ENCODE results near the gene ANKLE2.

ANKLE2 gene

DNA sequence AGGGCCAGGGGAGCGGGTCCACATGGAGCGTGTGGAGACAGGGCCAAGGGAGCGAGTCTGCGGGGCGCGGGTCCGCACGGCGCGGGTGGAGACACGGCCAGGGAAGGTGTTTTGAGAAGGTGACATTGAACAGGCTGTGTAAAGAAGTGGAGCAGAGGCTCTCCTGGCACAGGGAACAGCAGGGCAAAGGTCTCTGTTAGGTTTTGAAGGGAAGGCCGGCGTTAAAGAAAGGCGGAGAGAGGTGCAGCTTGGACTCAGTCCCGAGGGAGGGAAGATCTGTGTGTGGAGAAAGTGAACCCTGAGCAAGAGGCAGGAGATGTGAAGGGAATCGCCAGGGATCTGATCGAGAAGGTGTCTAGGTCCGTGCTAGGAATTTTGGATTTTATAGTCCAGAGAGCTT is 72.4 kb downstream of the ANKLE2 start:
- TF ChIP-seq POLR2AphosphoS5 (IDR thresholded peaks at IDR 0.05; ENCODE audit: low read depth) (no peak), CTCF (IDR thresholded peaks at IDR 0.05; ENCODE audit: insufficient read depth, low read length) (no peak), GABPA (IDR thresholded peaks at IDR 0.05; ENCODE audit: low read depth) (no peak), SPI1 (IDR thresholded peaks at IDR 0.05; ENCODE audit: borderline replicate concordance, low read depth) (no peak)
- TF ChIP-seq, protein P1, sequence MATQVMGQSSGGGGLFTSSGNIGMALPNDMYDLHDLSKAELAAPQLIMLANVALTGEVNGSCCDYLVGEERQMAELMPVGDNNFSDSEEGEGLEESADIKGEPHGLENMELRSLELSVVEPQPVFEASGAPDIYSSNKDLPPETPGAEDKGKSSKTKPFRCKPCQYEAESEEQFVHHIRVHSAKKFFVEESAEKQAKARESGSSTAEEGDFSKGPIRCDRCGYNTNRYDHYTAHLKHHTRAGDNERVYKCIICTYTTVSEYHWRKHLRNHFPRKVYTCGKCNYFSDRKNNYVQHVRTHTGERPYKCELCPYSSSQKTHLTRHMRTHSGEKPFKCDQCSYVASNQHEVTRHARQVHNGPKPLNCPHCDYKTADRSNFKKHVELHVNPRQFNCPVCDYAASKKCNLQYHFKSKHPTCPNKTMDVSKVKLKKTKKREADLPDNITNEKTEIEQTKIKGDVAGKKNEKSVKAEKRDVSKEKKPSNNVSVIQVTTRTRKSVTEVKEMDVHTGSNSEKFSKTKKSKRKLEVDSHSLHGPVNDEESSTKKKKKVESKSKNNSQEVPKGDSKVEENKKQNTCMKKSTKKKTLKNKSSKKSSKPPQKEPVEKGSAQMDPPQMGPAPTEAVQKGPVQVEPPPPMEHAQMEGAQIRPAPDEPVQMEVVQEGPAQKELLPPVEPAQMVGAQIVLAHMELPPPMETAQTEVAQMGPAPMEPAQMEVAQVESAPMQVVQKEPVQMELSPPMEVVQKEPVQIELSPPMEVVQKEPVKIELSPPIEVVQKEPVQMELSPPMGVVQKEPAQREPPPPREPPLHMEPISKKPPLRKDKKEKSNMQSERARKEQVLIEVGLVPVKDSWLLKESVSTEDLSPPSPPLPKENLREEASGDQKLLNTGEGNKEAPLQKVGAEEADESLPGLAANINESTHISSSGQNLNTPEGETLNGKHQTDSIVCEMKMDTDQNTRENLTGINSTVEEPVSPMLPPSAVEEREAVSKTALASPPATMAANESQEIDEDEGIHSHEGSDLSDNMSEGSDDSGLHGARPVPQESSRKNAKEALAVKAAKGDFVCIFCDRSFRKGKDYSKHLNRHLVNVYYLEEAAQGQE (IDR thresholded peaks at IDR 0.05; ENCODE audit: insufficient replicate concordance, low read depth), result no peak
- H3K27ac ChIP-seq (replicated peaks), result no peak overlapping the region
- H3K27me3 ChIP-seq (ENCODE audit: insufficient read depth, poor library complexity, severe bottlenecking), result no peaks in the 10 kb centered on the region
- no peak overlapping the region for H3K4me3 ChIP-seq (replicated peaks; ENCODE audit: insufficient read depth, low read length)
- no peak for DNase-seq (ENCODE audit: low read depth in 1 of 2, low spot score in 1 of 2)

DNA sequence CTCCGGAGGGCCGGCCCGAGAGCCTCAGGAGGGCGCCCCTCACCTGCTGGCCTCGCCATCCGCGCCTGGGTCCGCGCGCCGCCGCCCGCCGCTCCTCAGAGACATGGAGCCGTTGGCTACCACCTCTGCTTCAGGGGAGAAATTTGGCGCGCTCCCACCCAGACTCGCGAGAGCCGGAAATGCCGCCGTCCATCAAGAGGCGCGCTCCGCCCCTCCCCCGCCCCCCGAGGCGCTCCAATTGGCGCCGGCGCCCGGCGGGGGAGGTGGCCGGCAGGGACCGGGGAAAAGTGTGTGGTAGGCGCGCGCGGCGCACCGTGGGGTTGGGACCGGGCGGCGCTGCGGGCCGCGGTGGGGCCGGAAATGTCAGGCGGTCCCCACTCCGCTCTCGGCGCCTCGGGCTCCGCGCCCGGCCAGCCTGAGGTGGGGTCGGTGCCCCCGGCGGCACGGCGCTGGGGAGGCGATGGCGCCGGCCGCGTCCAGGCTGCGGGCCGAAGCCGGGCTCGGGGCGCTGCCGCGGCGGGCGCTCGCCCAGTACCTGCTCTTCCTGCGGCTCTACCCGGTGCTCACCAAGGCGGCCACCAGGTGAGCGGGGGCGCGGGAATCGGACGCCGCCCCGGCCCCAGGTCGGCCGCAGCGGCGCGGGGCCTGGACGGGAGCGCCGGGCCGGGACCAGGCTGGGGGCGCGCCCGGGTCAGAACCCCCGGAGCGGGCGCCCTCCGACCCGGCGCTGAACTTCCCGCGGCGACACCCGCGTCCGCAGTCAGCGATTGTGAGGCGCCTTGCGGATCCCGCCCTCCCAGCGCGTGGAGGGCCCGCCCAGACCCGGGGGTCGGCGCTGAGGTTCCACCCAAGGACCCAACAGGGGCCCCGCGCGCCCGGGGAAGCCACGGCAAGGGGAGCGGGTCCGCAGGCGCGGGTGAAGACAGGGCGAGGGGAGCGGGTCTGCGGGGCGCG is 74.1 kb downstream of the ANKLE2 start, which contains the start of the genes POLE and PXMP2:
TSS of gene POLE (minus strand) at position 132 of the 954 bp plus-strand sequence. CDS start at position 105, 27 bp downstream.
TSS of gene PXMP2 (plus strand) at position 377 of the 954 bp plus-strand sequence. CDS start at position 461, 84 bp downstream.
- H3K27me3 ChIP-seq (ENCODE audit: insufficient read depth, poor library complexity, severe bottlenecking), result no peaks in the 10 kb centered on the region
- peak within 1 kb of the TSS; percentile 82 for H3K27ac ChIP-seq (replicated peaks)
- peak within 1 kb of the TSS; percentile 71 for H3K4me3 ChIP-seq (replicated peaks; ENCODE audit: insufficient read depth, low read length)
- TF ChIP-seq CTCF (IDR thresholded peaks at IDR 0.05; ENCODE audit: insufficient read depth, low read length), result no peak
- TF ChIP-seq, protein P1 (IDR thresholded peaks at IDR 0.05; ENCODE audit: insufficient replicate concordance, low read depth), result peak; percentile 46
- no peak for TF ChIP-seq SPI1 (IDR thresholded peaks at IDR 0.05; ENCODE audit: borderline replicate concordance, low read depth)
- TF ChIP-seq POLR2AphosphoS5 (IDR thresholded peaks at IDR 0.05; ENCODE audit: low read depth), result peak; percentile 78
- TF ChIP-seq GABPA (IDR thresholded peaks at IDR 0.05; ENCODE audit: low read depth), result no peak
- DNase-seq (ENCODE audit: low read depth in 1 of 2, low spot score in 1 of 2), result peak; percentile 86 to 94

- Histone ChIP-seq H3K27me3 (ENCODE audit: insufficient read depth, poor library complexity, severe bottlenecking) (no peaks in the 10 kb centered on the region), H3K4me3 (replicated peaks; ENCODE audit: insufficient read depth, low read length) (peak overlapping the region; percentile 71), H3K27ac (replicated peaks) (peak overlapping the region; percentile 82)
- DNase-seq (ENCODE audit: low read depth in 1 of 2, low spot score in 1 of 2), result peak in 1 of 2 experiments; percentile 21
- no peak for TF ChIP-seq GABPA (IDR thresholded peaks at IDR 0.05; ENCODE audit: low read depth)
- no peak for TF ChIP-seq SPI1 (IDR thresholded peaks at IDR 0.05; ENCODE audit: borderline replicate concordance, low read depth)
- no peak for TF ChIP-seq CTCF (IDR thresholded peaks at IDR 0.05; ENCODE audit: insufficient read depth, low read length)
These were observed 74.8 kb downstream of the ANKLE2 start for GRCh38 chr12:132686825-132687210.
